Measurements from ENCODE around the gene PDHA2.

The PDHA2 gene

GRCh38 chr4:95839891-95840290 lies at the start of gene PDHA2:
Gene PDHA2, plus strand, starts transcription at chr4:95840093. Its CDS starts 58 bp downstream, at chr4:95840151.
- Histone ChIP-seq H3K9me3 (ENCODE audit: low read length) (no peaks in the 10 kb centered on the region), H3K27me3 (ENCODE audit: insufficient read depth, low read length) (no peaks in the 10 kb centered on the region), H2AFZ (ENCODE audit: low read length) (no peak within 1 kb of the TSS), H3F3A (ENCODE audit: insufficient read depth, low read length) (no peaks in the 10 kb centered on the region), H4K20me1 (ENCODE audit: insufficient read depth, low read length) (no peaks in the 10 kb centered on the region), H3K4me1 (ENCODE audit: insufficient read depth, low read length, severe bottlenecking) (no peaks in the 10 kb centered on the region), H3K79me2 (ENCODE audit: insufficient read depth, low read length) (no peaks in the 10 kb centered on the region), H3K9me2 (ENCODE audit: low read depth, low read length) (no peaks in the 10 kb centered on the region), H3K4me3 (ENCODE audit: low read depth, low read length, poor library complexity, severe bottlenecking) (no peak within 1 kb of the TSS), H3K36me3 (ENCODE audit: insufficient read depth, low read length) (no peaks in the 10 kb centered on the region), H3K4me2 (ENCODE audit: low read length) (no peak within 1 kb of the TSS), H3K9ac (ENCODE audit: low read length) (no peak within 1 kb of the TSS), H3K27ac (ENCODE audit: low read depth, low read length, poor library complexity, severe bottlenecking) (no peak within 1 kb of the TSS)
- TF ChIP-seq EZH2 (IDR thresholded peaks at IDR 0.05; ENCODE audit: borderline replicate concordance, low read length) (no peak), CTCF (IDR thresholded peaks at IDR 0.05; ENCODE audit: low read length) (no peak)

GRCh38 chr4:95798003-95798402 lies 41.9 kb upstream of the PDHA2 start:
- Histone ChIP-seq H2AFZ (ENCODE audit: low read length) (no peak overlapping the region), H3K4me3 (ENCODE audit: low read depth, low read length, poor library complexity, severe bottlenecking) (no peak overlapping the region), H3F3A (ENCODE audit: insufficient read depth, low read length) (no peaks in the 10 kb centered on the region), H3K27me3 (ENCODE audit: insufficient read depth, low read length) (no peaks in the 10 kb centered on the region), H3K27ac (ENCODE audit: low read depth, low read length, poor library complexity, severe bottlenecking) (no peak overlapping the region), H3K9me2 (ENCODE audit: low read depth, low read length) (no peaks in the 10 kb centered on the region), H3K4me2 (ENCODE audit: low read length) (no peak overlapping the region), H3K9me3 (ENCODE audit: low read length) (no peaks in the 10 kb centered on the region), H3K9ac (ENCODE audit: low read length) (no peak overlapping the region), H3K36me3 (ENCODE audit: insufficient read depth, low read length) (no peaks in the 10 kb centered on the region), H3K79me2 (ENCODE audit: insufficient read depth, low read length) (no peaks in the 10 kb centered on the region), H3K4me1 (ENCODE audit: insufficient read depth, low read length, severe bottlenecking) (no peaks in the 10 kb centered on the region), H4K20me1 (ENCODE audit: insufficient read depth, low read length) (no peaks in the 10 kb centered on the region)
- TF ChIP-seq EZH2 (IDR thresholded peaks at IDR 0.05; ENCODE audit: borderline replicate concordance, low read length) (no peak), CTCF (IDR thresholded peaks at IDR 0.05; ENCODE audit: low read length) (no peak)

GRCh38 chr4:95798727-95799126 lies 41.2 kb upstream of the PDHA2 start:
- H3K27me3 ChIP-seq (ENCODE audit: insufficient read depth, low read length) = no peaks in the 10 kb centered on the region
- H4K20me1 ChIP-seq (ENCODE audit: insufficient read depth, low read length) = no peaks in the 10 kb centered on the region
- no peak overlapping the region for H3K4me2 ChIP-seq (ENCODE audit: low read length)
- no peaks in the 10 kb centered on the region for H3K9me2 ChIP-seq (ENCODE audit: low read depth, low read length)
- no peak overlapping the region for H3K27ac ChIP-seq (ENCODE audit: low read depth, low read length, poor library complexity, severe bottlenecking)
- no peak overlapping the region for H3K4me3 ChIP-seq (ENCODE audit: low read depth, low read length, poor library complexity, severe bottlenecking)
- no peaks in the 10 kb centered on the region for H3K36me3 ChIP-seq (ENCODE audit: insufficient read depth, low read length)
- no peak overlapping the region for H2AFZ ChIP-seq (ENCODE audit: low read length)
- no peaks in the 10 kb centered on the region for H3K4me1 ChIP-seq (ENCODE audit: insufficient read depth, low read length, severe bottlenecking)
- no peaks in the 10 kb centered on the region for H3K9me3 ChIP-seq (ENCODE audit: low read length)
- H3F3A ChIP-seq (ENCODE audit: insufficient read depth, low read length) = no peaks in the 10 kb centered on the region
- TF ChIP-seq EZH2 (IDR thresholded peaks at IDR 0.05; ENCODE audit: borderline replicate concordance, low read length) = no peak
- no peak for TF ChIP-seq CTCF (IDR thresholded peaks at IDR 0.05; ENCODE audit: low read length)
- H3K9ac ChIP-seq (ENCODE audit: low read length) = no peak overlapping the region
- H3K79me2 ChIP-seq (ENCODE audit: insufficient read depth, low read length) = no peaks in the 10 kb centered on the region

Data from OCI-LY1 (cell line).